Tibial nerve (tissue), 4 donors: Measurements from ENCODE around the gene ENOX1. TPM values are rescaled to one million over a fixed set of nuclear protein-coding genes. Genes with fewer than 3 reads are reported as not detected.
A peak's percentile ranks its signal among the peaks of the same experiment; 100 is the strongest.

ENCODE experiments used
- DNase-seq, 2 donors: peaks; one replicate each; pipeline ENCODE4 v3.0.0-alpha.2; 2019; ENCODE audit warnings: low spot score in 2 of 2
- H3K27ac ChIP-seq, 4 donors: fragments of 200-600 bp; sonication (generic) in 3 of 4; one replicate each; pipeline ENCODE4 v1.5.1; 2017 to 2019; ENCODE audit warnings: mild to moderate bottlenecking in 1 of 4
- H3K27me3 ChIP-seq, 2 donors: fragments of 200-600 bp; sonication (generic) in 1 of 2; one replicate each; pipeline versions ENCODE4 v1.5.1 to v1.6.0; 2017 to 2019
- H3K36me3 ChIP-seq, 3 donors: fragments of 200-600 bp; sonication (generic); one replicate each; pipeline ENCODE4 v1.5.1; 2018 to 2019
- H3K4me1 ChIP-seq, 4 donors: fragments of 200-600 bp; sonication (generic) in 3 of 4; one replicate each; pipeline ENCODE4 v1.5.1; 2017 to 2019
- H3K4me3 ChIP-seq, 4 donors: fragments of 200-600 bp; sonication (generic) in 3 of 4; one replicate each; pipeline ENCODE4 v1.5.1; 2017 to 2019; ENCODE audit warnings: mild to moderate bottlenecking in 1 of 4, moderate library complexity in 1 of 4
- H3K9me3 ChIP-seq, 4 donors: fragments of 200-600 bp; sonication (generic) in 3 of 4; one replicate each; pipeline ENCODE4 v1.5.1; 2017 to 2019
- CTCF ChIP-seq, 5 experiments: fragments of 200-600 bp in 3 of 5; fragments of 450-650 bp in 2 of 5; sonication (generic) in 3 of 5; IDR thresholded peaks; one replicate each; pipeline ENCODE4 v1.5.1; 2016 to 2019; ENCODE audit warnings: antibody characterized with exemption in 5 of 5, mild to moderate bottlenecking in 3 of 5, moderate library complexity in 2 of 5
- EP300 ChIP-seq, 2 donors: sonication (generic); formaldehyde crosslinking; IDR thresholded peaks; one replicate each; pipeline ENCODE4 v1.6.1; 2017; ENCODE audit warnings: antibody characterized with exemption in 2 of 2, mild to moderate bottlenecking in 1 of 2
- POLR2A ChIP-seq, 2 donors: fragments of 450-650 bp; IDR thresholded peaks; one replicate each; pipeline ENCODE4 v1.6.1; 2017; ENCODE audit warnings: antibody characterized with exemption in 2 of 2, mild to moderate bottlenecking in 2 of 2, moderate library complexity in 2 of 2
- WGBS, 2 donors: methylation state at CpG; one replicate each; pipeline ENCODE4 v1.1.5; 2018; 5-methylcytosine and 5-hydroxymethylcytosine counted together
- total RNA-seq, 4 donors: library from RNA; depleted of rRNA; stranded (reverse); fragments of >200 nt; gene quantifications; one replicate each; pipeline ENCODE4 v1.1.0, GENCODE V29; 2016

Gene ENOX1
- total RNA-seq, 4 donors from 2014 or later: 2.6 to 8.2 (median 4.6) TPM

DNA sequence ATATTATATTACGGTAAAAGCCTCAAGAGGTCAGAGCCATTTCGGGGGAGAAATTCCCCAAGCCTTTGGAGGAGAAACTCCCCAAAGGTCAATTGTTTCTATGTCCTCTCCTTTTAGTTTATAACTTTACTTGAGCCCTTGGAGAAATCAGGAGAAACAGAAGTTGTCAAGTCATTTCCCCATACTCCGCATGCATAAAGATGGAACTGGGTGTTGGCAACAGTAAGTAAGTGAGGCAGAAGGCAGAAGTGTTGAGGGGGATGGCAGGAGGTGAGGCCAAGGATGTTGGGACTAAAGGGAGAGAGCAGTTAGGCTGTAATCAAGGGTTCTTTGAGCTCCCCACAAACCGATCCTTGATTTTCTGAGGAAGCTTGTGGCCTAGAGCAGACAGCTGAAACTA lies 307.9 kb downstream of the ENOX1 start:
- Histone ChIP-seq H3K27ac (no peak overlapping the region), H3K4me3 (no peak overlapping the region), H3K9me3 (no peaks in the 10 kb centered on the region), H3K4me1 (peaks cover 0 to 10% (median 3%) of the 10 kb centered on the region in 4 donors), H3K36me3 (no peaks in the 10 kb centered on the region), H3K27me3 (no peaks in the 10 kb centered on the region)
- 83 to 87% methylated on average over 4 of the region's 4 CpGs for WGBS, 2 donors
- no peak for DNase-seq
- no peak for TF ChIP-seq EP300 (IDR thresholded peaks at IDR 0.05)
- TF ChIP-seq CTCF (IDR thresholded peaks at IDR 0.05): no peak
- TF ChIP-seq POLR2A (IDR thresholded peaks at IDR 0.05): no peak

GRCh38 chr13:43478211-43478610 lies 308.6 kb downstream of the ENOX1 start:
- TF ChIP-seq EP300 (IDR thresholded peaks at IDR 0.05) (no peak), POLR2A (IDR thresholded peaks at IDR 0.05) (no peak), CTCF (IDR thresholded peaks at IDR 0.05) (no peak)
- 48 to 50% methylated on average over 4 of the region's 4 CpGs for WGBS, 2 donors
- DNase-seq: no peak
- H3K36me3 ChIP-seq: no peaks in the 10 kb centered on the region
- H3K4me1 ChIP-seq: peaks cover 0 to 17% (median 6%) of the 10 kb centered on the region in 4 donors
- no peaks in the 10 kb centered on the region for H3K9me3 ChIP-seq
- no peaks in the 10 kb centered on the region for H3K27me3 ChIP-seq
- H3K27ac ChIP-seq: no peak overlapping the region
- no peak overlapping the region for H3K4me3 ChIP-seq

GRCh38 chr13:43475140-43475539 lies 311.6 kb downstream of the ENOX1 start:
- TF ChIP-seq POLR2A (IDR thresholded peaks at IDR 0.05) (no peak), EP300 (IDR thresholded peaks at IDR 0.05) (no peak), CTCF (IDR thresholded peaks at IDR 0.05) (no peak)
- Histone ChIP-seq H3K4me3 (no peak overlapping the region), H3K9me3 (no peaks in the 10 kb centered on the region), H3K27ac (no peak overlapping the region), H3K27me3 (no peaks in the 10 kb centered on the region), H3K36me3 (no peaks in the 10 kb centered on the region), H3K4me1 (peaks cover 0 to 31% (median 9%) of the 10 kb centered on the region in 4 donors)
- WGBS, 2 donors: 41 to 43% methylated on average over 2 of the region's 2 CpGs
- DNase-seq: no peak

- no peak for DNase-seq
- H3K4me3 ChIP-seq: no peak overlapping the region
- 17 to 21% methylated on average over 1 of the region's 1 CpG for WGBS, 2 donors
- no peaks in the 10 kb centered on the region for H3K27me3 ChIP-seq
- H3K36me3 ChIP-seq: no peaks in the 10 kb centered on the region
- H3K9me3 ChIP-seq: no peaks in the 10 kb centered on the region
- peak overlapping the region in 1 of 4 donors; percentile 8 for H3K27ac ChIP-seq
- TF ChIP-seq CTCF (IDR thresholded peaks at IDR 0.05): no peak
- peaks cover 0 to 31% (median 9%) of the 10 kb centered on the region in 4 donors for H3K4me1 ChIP-seq
Observed at GRCh38 chr13:43473437-43473836, 313.3 kb downstream of the ENOX1 start.

- H3K36me3 ChIP-seq: no peaks in the 10 kb centered on the region
Observed at GRCh38 chr13:43472980-43473379, 313.8 kb downstream of the ENOX1 start.

More at GRCh38 chr13:43472980-43473379, 313.8 kb downstream of the ENOX1 start:
- Histone ChIP-seq H3K9me3 (no peaks in the 10 kb centered on the region), H3K4me1 (peaks cover 0 to 31% (median 9%) of the 10 kb centered on the region in 4 donors), H3K4me3 (no peak overlapping the region), H3K27me3 (no peaks in the 10 kb centered on the region), H3K27ac (peak overlapping the region in 1 of 4 donors; percentile 8)
- TF ChIP-seq CTCF (IDR thresholded peaks at IDR 0.05): no peak
- TF ChIP-seq POLR2A (IDR thresholded peaks at IDR 0.05): no peak
- TF ChIP-seq EP300 (IDR thresholded peaks at IDR 0.05): no peak
- no peak for DNase-seq
- WGBS, 2 donors: 0 to 22% methylated on average over 1 of the region's 1 CpG
